ENCODE results near the gene CUL5. TPM values are rescaled to one million over a fixed set of nuclear protein-coding genes. Genes with fewer than 3 reads are reported as not detected.

CUL5 gene
- total and polyA plus RNA-seq, 2 of the 4 experiments (the other 2 are of a cell fraction), result 8.8 to 31.0 TPM

DNA sequence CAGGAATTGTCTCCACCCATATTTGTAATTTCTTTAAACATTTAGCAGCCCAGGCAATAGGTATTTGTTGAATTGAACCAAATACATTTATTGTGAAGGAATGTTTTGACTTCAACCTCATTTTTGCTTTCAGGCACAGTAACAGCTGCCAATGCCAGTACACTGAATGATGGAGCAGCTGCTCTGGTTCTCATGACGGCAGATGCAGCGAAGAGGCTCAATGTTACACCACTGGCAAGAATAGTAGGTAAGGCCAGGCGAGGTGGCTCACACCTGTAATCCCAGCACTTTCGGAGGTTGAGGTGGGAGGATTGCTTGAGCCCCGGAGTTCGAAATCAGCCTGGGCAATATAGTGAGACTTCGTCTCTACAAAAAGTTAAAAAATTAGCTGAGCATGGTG is 133.6 kb downstream of the CUL5 start:
- ChIA-PET CTCF (no interaction called here), POLR2A (ENCODE audit: unreplicated experiment) (no interaction called here)
- Histone ChIP-seq H3K18ac (ENCODE audit: low read depth, low read length) (no peak overlapping the region), H3K23ac (ENCODE audit: low read depth, low read length) (no peak overlapping the region), H3K27me3 (ENCODE audit: control insufficient read depth, insufficient read depth, low read length) (no peaks in the 10 kb centered on the region), H3K56ac (ENCODE audit: extremely low read depth, insufficient read depth, low read length) (no peak overlapping the region), H3K27ac (ENCODE audit: insufficient read depth, low read length) (no peak overlapping the region), H2BK120ac (ENCODE audit: low read depth, low read length) (no peak overlapping the region), H4K91ac (ENCODE audit: insufficient read depth, low read depth, low read length) (no peak overlapping the region), H3K79me1 (ENCODE audit: low read depth in 1 of 2, low read length in 2 of 2) (no peaks in the 10 kb centered on the region; a peak in 3 of 4 replicates), H2BK20ac (ENCODE audit: low read depth, low read length) (no peak overlapping the region), H3K9ac (ENCODE audit: low read depth, low read length) (no peak overlapping the region), H2BK15ac (ENCODE audit: low read depth, low read length) (no peak overlapping the region), H3K4ac (ENCODE audit: low read depth, low read length) (no peak overlapping the region), H3K9me3 (ENCODE audit: control insufficient read depth, insufficient read depth, low read length) (no peaks in the 10 kb centered on the region), H3K36me3 (ENCODE audit: control insufficient read depth, insufficient read depth, low read length) (peaks cover 16% of the 10 kb centered on the region), H3K14ac (replicated peaks; ENCODE audit: low read depth, low read length) (no peak overlapping the region), H2BK5ac (ENCODE audit: low read depth, low read length, poor library complexity, severe bottlenecking) (no peak overlapping the region), H3K4me1 (ENCODE audit: control insufficient read depth, insufficient read depth, low read length) (no peaks in the 10 kb centered on the region), H4K5ac (ENCODE audit: low read depth, low read length) (no peak overlapping the region), H3K4me3 (ENCODE audit: insufficient read depth, low read depth, low read length) (no peak overlapping the region), H4K8ac (ENCODE audit: low read depth in 2 of 2, low read length in 2 of 2) (no peak overlapping the region), H2AFZ (replicated peaks; ENCODE audit: low read length, poor library complexity) (no peak overlapping the region), H2AK9ac (replicated peaks; ENCODE audit: low read depth, low read length, poor library complexity) (no peak overlapping the region), H4K20me1 (ENCODE audit: insufficient read depth, low read length) (no peaks in the 10 kb centered on the region), H3K4me2 (ENCODE audit: low read depth, low read length) (no peak overlapping the region), H3K9me1 (ENCODE audit: insufficient read depth, low read length) (no peaks in the 10 kb centered on the region), H2AK5ac (ENCODE audit: low read depth, low read length) (no peak overlapping the region)
- TF ChIP-seq CHD1 (IDR thresholded peaks at IDR 0.05; ENCODE audit: low read depth, low read length), result no peak
- TF ChIP-seq, protein P1, sequence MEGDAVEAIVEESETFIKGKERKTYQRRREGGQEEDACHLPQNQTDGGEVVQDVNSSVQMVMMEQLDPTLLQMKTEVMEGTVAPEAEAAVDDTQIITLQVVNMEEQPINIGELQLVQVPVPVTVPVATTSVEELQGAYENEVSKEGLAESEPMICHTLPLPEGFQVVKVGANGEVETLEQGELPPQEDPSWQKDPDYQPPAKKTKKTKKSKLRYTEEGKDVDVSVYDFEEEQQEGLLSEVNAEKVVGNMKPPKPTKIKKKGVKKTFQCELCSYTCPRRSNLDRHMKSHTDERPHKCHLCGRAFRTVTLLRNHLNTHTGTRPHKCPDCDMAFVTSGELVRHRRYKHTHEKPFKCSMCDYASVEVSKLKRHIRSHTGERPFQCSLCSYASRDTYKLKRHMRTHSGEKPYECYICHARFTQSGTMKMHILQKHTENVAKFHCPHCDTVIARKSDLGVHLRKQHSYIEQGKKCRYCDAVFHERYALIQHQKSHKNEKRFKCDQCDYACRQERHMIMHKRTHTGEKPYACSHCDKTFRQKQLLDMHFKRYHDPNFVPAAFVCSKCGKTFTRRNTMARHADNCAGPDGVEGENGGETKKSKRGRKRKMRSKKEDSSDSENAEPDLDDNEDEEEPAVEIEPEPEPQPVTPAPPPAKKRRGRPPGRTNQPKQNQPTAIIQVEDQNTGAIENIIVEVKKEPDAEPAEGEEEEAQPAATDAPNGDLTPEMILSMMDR (conservative IDR thresholded peaks at IDR 0.05; ENCODE audit: low read depth, low read length), result no peak
- no peak for TF ChIP-seq RFX5 (IDR thresholded peaks at IDR 0.05; ENCODE audit: low read depth, low read length)
- no peak for TF ChIP-seq SMC3 (IDR thresholded peaks at IDR 0.05; ENCODE audit: low read depth, low read length)
- ATAC-seq (ENCODE audit: low read depth) (no peak), DNase-seq (no peak)
- no CpG with 5 or more reads among the region's 7 CpGs for WGBS, 2 experiments (ENCODE audit: extremely low coverage in 2 of 2, insufficient read length in 1 of 2)
- intact Hi-C loops (cut with micrococcal nuclease) (no loop called here), in situ Hi-C loops (cut with MboI; ENCODE audit: low sequenced_read_pairs) (no loop called here), dilution Hi-C loops (cut with HindIII; ENCODE audit: low sequenced_read_pairs, unreplicated experiment) (no loop called here)
- no TSS peak for BruUV-seq (replicated peaks)
